Esophagus squamous epithelium (tissue), 5 donors: Measurements from ENCODE around the gene PCSK6. TPM values are rescaled to one million over a fixed set of nuclear protein-coding genes. Genes with fewer than 3 reads are reported as not detected.

Experiments used
- DNase-seq: peaks from one replicate; lab custom pipeline; 2025; lab: John Stamatoyannopoulos, UW
- H3K27ac ChIP-seq, 4 donors: fragments of 200-600 bp; sonication (generic); one replicate each; pipeline ENCODE4 v1.5.1; 2016 to 2019; ENCODE audit warnings: mild to moderate bottlenecking in 1 of 4
- H3K27me3 ChIP-seq, 4 donors: fragments of 200-600 bp; sonication (generic); 1 replicate in 3 of 4; 2 replicates in 1 of 4; pipeline versions ENCODE4 v1.5.1 to v1.6.0; 2017 to 2021; ENCODE audit warnings: antibody characterized with exemption in 1 of 4
- H3K36me3 ChIP-seq, 3 donors: fragments of 200-600 bp; sonication (generic); one replicate each; pipeline ENCODE4 v1.5.1; 2016 to 2019
- H3K4me1 ChIP-seq, 3 donors: fragments of 200-600 bp; sonication (generic); one replicate each; pipeline ENCODE4 v1.5.1; 2017 to 2019
- H3K4me3 ChIP-seq, 4 donors: fragments of 200-600 bp; sonication (generic); 1 replicate in 3 of 4; 2 replicates in 1 of 4; pipeline ENCODE4 v1.5.1; 2016 to 2019; ENCODE audit warnings: mild to moderate bottlenecking in 2 of 4, moderate library complexity in 1 of 4
- H3K9me3 ChIP-seq, 3 donors: fragments of 200-600 bp; sonication (generic); one replicate each; pipeline ENCODE4 v1.5.1; 2016 to 2019
- POLR2A ChIP-seq, 4 donors: fragments of 450-650 bp; IDR thresholded peaks; one replicate each; pipeline ENCODE4 v1.6.1; 2017; ENCODE audit warnings: antibody characterized with exemption in 4 of 4, mild to moderate bottlenecking in 4 of 4, moderate library complexity in 3 of 4
- WGBS, 2 donors: methylation state at CpG; one replicate each; pipeline ENCODE4 v1.1.5; 2018; 5-methylcytosine and 5-hydroxymethylcytosine counted together
- intact Hi-C: fragments of 100-400 bp; cut with DNase I; formaldehyde crosslinking; loops from one replicate; pipeline ENCODE4 v1.15.0; 2022
- total RNA-seq, 4 donors: library from RNA; depleted of rRNA; stranded (reverse); fragments of >200 nt; gene quantifications; one replicate each; pipeline ENCODE4 v1.1.0, GENCODE V29; 2016
- TF ChIP-seq, protein P1 (sequence below), 6 experiments: fragments of 450-650 bp in 4 of 6; fragments of 200-600 bp in 2 of 6; sonication (generic) in 2 of 6; IDR thresholded peaks; one replicate each; pipeline ENCODE4 v1.5.1; 2016 to 2019; ENCODE audit warnings: antibody characterized with exemption in 6 of 6, mild to moderate bottlenecking in 4 of 6, moderate library complexity in 4 of 6
- donor health status: DM: yes; HTN: yes; CAD: no.

The PCSK6 gene
- total RNA-seq, 4 donors from 2014 or later = 5.1 to 13.8 (median 9.2) TPM

DNA sequence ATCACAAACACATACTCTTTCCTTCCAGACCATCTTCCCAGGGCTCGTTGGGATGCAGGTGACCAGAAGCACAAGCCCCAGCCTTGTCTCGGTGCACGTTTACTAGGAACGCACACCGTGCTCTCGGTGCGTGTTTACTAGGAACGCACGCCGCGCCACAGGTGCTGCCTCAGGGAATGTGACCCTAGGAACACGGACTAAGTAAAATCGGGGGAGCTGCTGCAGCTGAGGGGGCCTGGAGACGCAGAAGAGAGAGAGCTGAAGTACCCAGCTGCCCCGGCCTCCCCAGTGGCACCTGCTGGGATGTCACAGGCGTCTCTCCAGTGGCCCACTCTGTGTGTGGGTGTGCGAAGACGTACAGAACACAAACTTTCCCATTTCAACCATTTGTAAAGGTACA is 103.5 kb downstream of the PCSK6 start:
- Histone ChIP-seq H3K27ac (no peak overlapping the region), H3K4me1 (no peaks in the 10 kb centered on the region), H3K36me3 (no peaks in the 10 kb centered on the region), H3K9me3 (no peaks in the 10 kb centered on the region), H3K27me3 (peaks cover 0 to 1% (median 0%) of the 10 kb centered on the region in 4 donors), H3K4me3 (no peak overlapping the region)
- 90 to 95% methylated on average over 15 to 17 of the region's 18 CpGs for WGBS, 2 donors
- intact Hi-C loops = no loop called here
- TF ChIP-seq, protein P1, sequence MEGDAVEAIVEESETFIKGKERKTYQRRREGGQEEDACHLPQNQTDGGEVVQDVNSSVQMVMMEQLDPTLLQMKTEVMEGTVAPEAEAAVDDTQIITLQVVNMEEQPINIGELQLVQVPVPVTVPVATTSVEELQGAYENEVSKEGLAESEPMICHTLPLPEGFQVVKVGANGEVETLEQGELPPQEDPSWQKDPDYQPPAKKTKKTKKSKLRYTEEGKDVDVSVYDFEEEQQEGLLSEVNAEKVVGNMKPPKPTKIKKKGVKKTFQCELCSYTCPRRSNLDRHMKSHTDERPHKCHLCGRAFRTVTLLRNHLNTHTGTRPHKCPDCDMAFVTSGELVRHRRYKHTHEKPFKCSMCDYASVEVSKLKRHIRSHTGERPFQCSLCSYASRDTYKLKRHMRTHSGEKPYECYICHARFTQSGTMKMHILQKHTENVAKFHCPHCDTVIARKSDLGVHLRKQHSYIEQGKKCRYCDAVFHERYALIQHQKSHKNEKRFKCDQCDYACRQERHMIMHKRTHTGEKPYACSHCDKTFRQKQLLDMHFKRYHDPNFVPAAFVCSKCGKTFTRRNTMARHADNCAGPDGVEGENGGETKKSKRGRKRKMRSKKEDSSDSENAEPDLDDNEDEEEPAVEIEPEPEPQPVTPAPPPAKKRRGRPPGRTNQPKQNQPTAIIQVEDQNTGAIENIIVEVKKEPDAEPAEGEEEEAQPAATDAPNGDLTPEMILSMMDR (IDR thresholded peaks at IDR 0.05) = no peak
- TF ChIP-seq POLR2A (IDR thresholded peaks at IDR 0.05) = no peak
- DNase-seq = no peak

DNA sequence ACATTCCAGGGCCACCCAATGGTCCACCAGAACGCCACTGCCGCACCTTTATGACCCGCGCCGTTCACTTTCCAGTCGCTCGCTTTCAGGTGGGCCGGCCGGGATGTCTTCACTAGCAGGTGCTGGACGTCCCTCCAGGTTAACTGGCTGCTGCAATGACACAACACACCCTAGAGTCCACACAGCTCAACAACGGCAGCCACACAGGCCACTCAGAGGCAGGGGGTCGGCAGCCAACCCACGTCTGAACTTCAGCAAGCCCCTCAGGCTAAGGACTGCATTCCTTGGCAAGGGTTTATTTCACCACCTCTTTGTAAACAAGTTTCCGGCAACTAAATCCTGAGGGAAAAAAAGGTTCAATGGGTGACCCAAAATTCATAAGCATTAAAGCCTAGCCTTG is 105.2 kb downstream of the PCSK6 start:
- 70% methylated on average over 7 to 13 of the region's 14 CpGs for WGBS, 2 donors
- DNase-seq = no peak
- intact Hi-C loops = no loop called here
- no peaks in the 10 kb centered on the region for H3K36me3 ChIP-seq
- no peaks in the 10 kb centered on the region for H3K4me1 ChIP-seq
- H3K27ac ChIP-seq = no peak overlapping the region
- no peaks in the 10 kb centered on the region for H3K27me3 ChIP-seq
- no peak for TF ChIP-seq POLR2A (IDR thresholded peaks at IDR 0.05)
- TF ChIP-seq, protein P1 (IDR thresholded peaks at IDR 0.05) = no peak
- no peaks in the 10 kb centered on the region for H3K9me3 ChIP-seq
- no peak overlapping the region for H3K4me3 ChIP-seq

DNA sequence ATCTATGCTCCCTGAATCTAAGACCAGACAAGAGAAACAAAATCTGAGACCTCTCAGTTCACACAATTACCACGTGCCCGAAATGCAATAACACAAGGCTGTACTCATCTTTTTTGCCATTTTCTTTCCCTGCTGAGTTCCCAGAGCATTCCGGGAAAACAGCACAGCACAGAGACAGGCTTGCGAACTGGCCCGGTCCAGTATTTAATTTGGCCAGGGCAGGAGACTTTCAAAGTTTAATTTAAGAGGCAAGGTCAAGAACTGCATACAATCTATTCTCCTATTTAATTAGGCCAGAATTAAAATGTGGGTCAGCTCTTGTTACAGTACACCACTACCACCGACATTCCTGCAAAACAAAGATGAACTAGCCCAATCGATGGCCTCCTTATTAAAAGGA is 107.0 kb downstream of the PCSK6 start:
- intact Hi-C loops = no loop called here
- Histone ChIP-seq H3K4me3 (no peak overlapping the region), H3K36me3 (no peaks in the 10 kb centered on the region), H3K9me3 (no peaks in the 10 kb centered on the region), H3K27me3 (no peaks in the 10 kb centered on the region), H3K4me1 (no peaks in the 10 kb centered on the region), H3K27ac (no peak overlapping the region)
- DNase-seq = no peak
- WGBS, 2 donors = 85 to 93% methylated on average over 7 of the region's 7 CpGs
- TF ChIP-seq, protein P1 (IDR thresholded peaks at IDR 0.05) = no peak
- TF ChIP-seq POLR2A (IDR thresholded peaks at IDR 0.05) = no peak

GRCh38 chr15:101381671-101382212 is 107.8 kb downstream of the PCSK6 start:
- no peaks in the 10 kb centered on the region for H3K36me3 ChIP-seq
- H3K9me3 ChIP-seq = no peaks in the 10 kb centered on the region
- H3K4me3 ChIP-seq = no peak overlapping the region
- TF ChIP-seq, protein P1 (IDR thresholded peaks at IDR 0.05) = no peak
- TF ChIP-seq POLR2A (IDR thresholded peaks at IDR 0.05) = no peak
- DNase-seq = no peak
- 40 to 77% methylated on average over 3 to 12 of the region's 14 CpGs for WGBS, 2 donors
- H3K27me3 ChIP-seq = no peaks in the 10 kb centered on the region
- intact Hi-C loops = no loop called here
- H3K4me1 ChIP-seq = no peaks in the 10 kb centered on the region
- no peak overlapping the region for H3K27ac ChIP-seq

DNA sequence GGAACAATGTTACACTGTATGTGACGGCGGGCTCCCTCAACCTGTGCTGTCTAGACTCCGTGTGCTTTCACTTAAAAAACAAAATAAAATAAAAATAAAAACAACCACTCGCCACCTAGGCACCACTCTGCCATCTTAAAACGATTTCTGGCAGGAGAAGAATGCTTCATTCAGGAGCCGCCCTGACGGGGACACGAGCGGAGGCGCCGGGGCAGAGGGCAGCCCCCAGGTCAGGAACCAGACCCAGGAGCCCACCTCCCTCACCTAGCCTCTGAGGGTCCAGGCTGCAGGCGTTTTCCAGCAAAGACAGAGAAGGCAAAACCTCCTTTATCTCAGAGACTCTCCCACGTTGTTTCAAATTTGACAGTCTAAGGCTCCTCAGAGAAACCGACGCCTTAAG is 109.4 kb downstream of the PCSK6 start:
- Histone ChIP-seq H3K27me3 (no peaks in the 10 kb centered on the region), H3K4me1 (no peaks in the 10 kb centered on the region), H3K4me3 (no peak overlapping the region), H3K9me3 (no peaks in the 10 kb centered on the region), H3K27ac (no peak overlapping the region), H3K36me3 (no peaks in the 10 kb centered on the region)
- TF ChIP-seq, protein P1 (IDR thresholded peaks at IDR 0.05) = no peak
- DNase-seq = no peak
- WGBS, 2 donors = 79 to 86% methylated on average over 7 to 15 of the region's 15 CpGs
- intact Hi-C loops = no loop called here
